ENCODE results near the gene DBX1.

Gene DBX1

GRCh38 chr11:20162824-20163782 is 2.8 kb upstream of the DBX1 start:
- no peaks in the 10 kb centered on the region for H4K20me1 ChIP-seq (ENCODE audit: insufficient read depth, low read length)
- no peak overlapping the region for H3K9ac ChIP-seq (ENCODE audit: low read length)
- H3K9me3 ChIP-seq (replicated peaks; ENCODE audit: insufficient read depth, low read length): no peaks in the 10 kb centered on the region
- no peak overlapping the region for H3K27ac ChIP-seq (ENCODE audit: low read length)
- peak overlapping the region; percentile 29 for H3K4me3 ChIP-seq (ENCODE audit: low read length)
- no peaks in the 10 kb centered on the region for H3F3A ChIP-seq (ENCODE audit: insufficient read depth, low read length)
- H3K36me3 ChIP-seq (replicated peaks; ENCODE audit: insufficient read depth, low read length): no peaks in the 10 kb centered on the region
- 0 out of 2 replicates have a peak overlapping the region, but pooled peaks have one; percentile 24 for H2AFZ ChIP-seq (ENCODE audit: low read length)
- no peak for TF ChIP-seq EZH2 (optimal IDR thresholded peaks at IDR 0.05; ENCODE audit: low read depth, low read length)
- TF ChIP-seq CTCF (IDR thresholded peaks at IDR 0.05; ENCODE audit: low read length): no peak
- no peak for TF ChIP-seq EZH2phosphoT487 (IDR thresholded peaks at IDR 0.05; ENCODE audit: low read length)
- no peaks in the 10 kb centered on the region for H3K79me2 ChIP-seq (ENCODE audit: low read length)
- H3K4me2 ChIP-seq (ENCODE audit: low read depth, low read length): peak overlapping the region; percentile 70
- H3K27me3 ChIP-seq (replicated peaks; ENCODE audit: insufficient read depth, low read length): peaks cover 59% of the 10 kb centered on the region
- no peak for DNase-seq
- no peaks in the 10 kb centered on the region for H3K4me1 ChIP-seq (ENCODE audit: low read length)
- H3K9me2 ChIP-seq (replicated peaks; ENCODE audit: insufficient read depth, low read length): no peaks in the 10 kb centered on the region

DNA sequence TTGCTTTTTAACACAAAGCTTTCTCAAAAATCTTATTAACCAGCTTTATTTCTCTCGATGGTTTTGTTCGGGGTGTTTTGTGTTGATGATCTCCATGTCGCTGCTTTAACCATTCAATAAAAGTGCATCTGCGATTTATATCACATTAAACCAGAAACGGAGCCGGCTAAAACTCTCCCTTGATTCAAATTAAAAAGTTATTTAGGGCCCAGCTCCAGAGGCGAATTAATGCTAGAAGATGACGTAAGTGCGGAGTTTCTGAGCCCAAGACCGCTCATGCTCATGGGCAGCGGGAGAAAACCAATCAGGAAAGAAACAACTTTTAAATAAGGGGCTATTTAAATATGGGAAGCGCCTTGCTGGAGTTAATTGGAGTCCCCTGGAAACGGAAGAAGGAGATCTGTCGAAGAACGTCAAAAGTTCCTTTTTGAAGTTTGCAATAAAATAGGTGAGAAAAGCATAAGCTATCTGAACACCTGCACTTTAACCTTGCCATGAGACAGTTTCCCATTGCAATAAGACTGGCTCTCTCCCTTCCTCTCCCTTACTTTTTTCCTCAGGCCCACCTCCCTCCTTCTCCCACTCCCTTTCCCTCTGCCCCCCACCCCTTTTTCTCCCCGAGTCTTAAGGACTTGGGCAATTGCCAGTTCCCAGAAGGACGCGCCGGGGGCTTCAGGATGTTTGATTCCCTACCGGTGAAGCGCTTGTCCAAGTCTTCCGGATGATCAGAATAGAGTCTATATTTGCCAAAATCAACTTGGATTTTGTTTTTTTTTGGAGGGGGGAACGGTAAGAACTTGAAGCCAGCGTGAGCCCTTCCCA is 1.9 kb upstream of the DBX1 start:
- Histone ChIP-seq H3K4me3 (ENCODE audit: low read length) (no peak overlapping the region), H3K9ac (ENCODE audit: low read length) (no peak overlapping the region), H3K9me3 (replicated peaks; ENCODE audit: insufficient read depth, low read length) (no peaks in the 10 kb centered on the region), H4K20me1 (ENCODE audit: insufficient read depth, low read length) (no peaks in the 10 kb centered on the region), H3K79me2 (ENCODE audit: low read length) (no peaks in the 10 kb centered on the region), H3K36me3 (replicated peaks; ENCODE audit: insufficient read depth, low read length) (no peaks in the 10 kb centered on the region), H3K27me3 (replicated peaks; ENCODE audit: insufficient read depth, low read length) (peaks cover 68% of the 10 kb centered on the region), H3K9me2 (replicated peaks; ENCODE audit: insufficient read depth, low read length) (no peaks in the 10 kb centered on the region), H3K27ac (ENCODE audit: low read length) (no peak overlapping the region), H3K4me2 (ENCODE audit: low read depth, low read length) (no peak overlapping the region), H2AFZ (ENCODE audit: low read length) (no peak overlapping the region), H3F3A (ENCODE audit: insufficient read depth, low read length) (0 out of 2 replicates have a peak, but pooled peaks cover 3% of the 10 kb centered on the region), H3K4me1 (ENCODE audit: low read length) (no peaks in the 10 kb centered on the region)
- DNase-seq: no peak
- TF ChIP-seq EZH2phosphoT487 (IDR thresholded peaks at IDR 0.05; ENCODE audit: low read length) (no peak), EZH2 (optimal IDR thresholded peaks at IDR 0.05; ENCODE audit: low read depth, low read length) (no peak), CTCF (IDR thresholded peaks at IDR 0.05; ENCODE audit: low read length) (no peak)

- Histone ChIP-seq H3K27me3 (replicated peaks; ENCODE audit: insufficient read depth, low read length) (peaks cover 75% of the 10 kb centered on the region), H3K36me3 (replicated peaks; ENCODE audit: insufficient read depth, low read length) (no peaks in the 10 kb centered on the region), H3K4me2 (ENCODE audit: low read depth, low read length) (no peak overlapping the region), H3K9me3 (replicated peaks; ENCODE audit: insufficient read depth, low read length) (no peaks in the 10 kb centered on the region), H2AFZ (ENCODE audit: low read length) (no peak overlapping the region), H3K9ac (ENCODE audit: low read length) (no peak overlapping the region), H4K20me1 (ENCODE audit: insufficient read depth, low read length) (no peaks in the 10 kb centered on the region), H3K4me3 (ENCODE audit: low read length) (no peak overlapping the region), H3F3A (ENCODE audit: insufficient read depth, low read length) (0 out of 2 replicates have a peak, but pooled peaks cover 3% of the 10 kb centered on the region), H3K9me2 (replicated peaks; ENCODE audit: insufficient read depth, low read length) (no peaks in the 10 kb centered on the region), H3K27ac (ENCODE audit: low read length) (no peak overlapping the region), H3K4me1 (ENCODE audit: low read length) (no peaks in the 10 kb centered on the region), H3K79me2 (ENCODE audit: low read length) (no peaks in the 10 kb centered on the region)
- no peak for DNase-seq
- TF ChIP-seq EZH2phosphoT487 (IDR thresholded peaks at IDR 0.05; ENCODE audit: low read length): no peak
- no peak for TF ChIP-seq EZH2 (optimal IDR thresholded peaks at IDR 0.05; ENCODE audit: low read depth, low read length)
- TF ChIP-seq CTCF (IDR thresholded peaks at IDR 0.05; ENCODE audit: low read length): no peak
Measured at GRCh38 chr11:20161230-20161918, 1.1 kb upstream of the DBX1 start.
